BJ (cell line): Measurements from ENCODE around the gene TCF23. TPM values are rescaled to one million over a fixed set of nuclear protein-coding genes. Genes with fewer than 3 reads are reported as not detected.
"Not testable (repeated sequence)": the region's sequence is repeated elsewhere in the genome, so short reads cannot be mapped to it uniquely, and the experiment has no call there.

Experiments
- CTCF ChIA-PET: fragments of 350-600 bp; formaldehyde crosslinking; extraction: SDS; loops from one replicate; lab custom pipeline; 2021; ENCODE audit warnings: antibody characterized with exemption, inconsistent platforms; lab: Yijun Ruan, JAX
- POLR2A ChIA-PET: fragments of 300-600 bp; sonication (Branson Sonifier 250); formaldehyde crosslinking; extraction: SDS; loops from one replicate; lab custom pipeline; 2021; ENCODE audit warnings: antibody characterized with exemption; lab: Charles Lee
- DNase-seq: peaks from one replicate; pipeline ENCODE4 v3.0.0-alpha.2; 2011; ENCODE audit warnings: low read depth
- H3K27me3 ChIP-seq: 2 replicates; pipeline ENCODE4 v1.6.0; 2011; ENCODE audit warnings: low read length; ENCODE audit not compliant: control insufficient read depth, insufficient read depth
- H3K36me3 ChIP-seq: 2 replicates; pipeline ENCODE4 v1.5.1; 2011; ENCODE audit warnings: low read length; ENCODE audit not compliant: control insufficient read depth, insufficient read depth
- H3K4me3 ChIP-seq: 2 replicates; pipeline ENCODE4 v1.5.1; 2011; ENCODE audit warnings: low read depth, mild to moderate bottlenecking, control low read depth, low read length
- polyA plus RNA-seq: library from polyadenylated mRNA; depleted of rRNA; stranded (reverse); fragments of >200 nt; gene quantifications from 2 replicates; pipeline ENCODE4 v1.2.3, GENCODE V29; 2011
- TF ChIP-seq, protein P1 (sequence below): IDR thresholded peaks from 2 replicates; pipeline ENCODE4 v1.5.1; 2011; ENCODE audit warnings: low read depth, mild to moderate bottlenecking, control low read depth, inconsistent platforms, low read length, moderate library complexity; ENCODE audit not compliant: insufficient read depth

Gene TCF23
- polyA plus RNA-seq, 1 experiment: not detected

DNA sequence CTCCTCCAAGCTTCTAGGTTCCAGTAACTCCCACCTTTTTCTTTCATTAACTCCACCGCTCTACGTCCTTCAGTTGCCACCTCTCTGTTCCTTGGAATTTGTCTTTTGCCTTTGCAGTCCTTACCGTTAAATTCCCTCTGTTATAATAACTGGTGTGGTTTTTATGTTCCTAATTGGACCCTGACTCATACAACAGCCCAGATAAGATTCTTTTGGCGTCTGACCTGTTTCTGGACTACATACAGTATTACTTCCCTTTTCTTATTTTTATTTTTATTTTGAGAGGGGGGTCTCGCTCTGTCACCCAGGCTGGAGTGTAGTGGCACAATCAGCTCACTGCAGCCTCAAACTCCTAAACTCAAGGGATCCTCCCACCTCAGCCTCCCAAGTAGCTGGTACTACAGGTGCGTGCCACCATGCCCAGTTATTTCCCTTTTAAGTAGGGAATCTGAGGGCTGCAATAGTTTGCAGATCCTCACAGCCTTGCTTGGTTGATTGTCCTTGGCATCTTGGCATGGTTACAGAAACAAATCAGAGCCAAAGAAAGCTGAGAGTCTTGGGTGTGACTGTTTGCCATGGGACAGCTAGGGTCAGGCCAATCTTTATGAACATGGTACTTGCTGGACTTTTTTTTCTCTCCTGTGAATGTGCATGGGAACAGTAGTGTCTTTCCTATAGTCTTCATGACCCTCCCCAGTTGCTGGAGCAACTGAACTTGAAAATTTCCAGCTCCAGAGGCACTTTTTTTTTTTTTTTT lies 22.0 kb downstream of the TCF23 start:
- TF ChIP-seq, protein P1, sequence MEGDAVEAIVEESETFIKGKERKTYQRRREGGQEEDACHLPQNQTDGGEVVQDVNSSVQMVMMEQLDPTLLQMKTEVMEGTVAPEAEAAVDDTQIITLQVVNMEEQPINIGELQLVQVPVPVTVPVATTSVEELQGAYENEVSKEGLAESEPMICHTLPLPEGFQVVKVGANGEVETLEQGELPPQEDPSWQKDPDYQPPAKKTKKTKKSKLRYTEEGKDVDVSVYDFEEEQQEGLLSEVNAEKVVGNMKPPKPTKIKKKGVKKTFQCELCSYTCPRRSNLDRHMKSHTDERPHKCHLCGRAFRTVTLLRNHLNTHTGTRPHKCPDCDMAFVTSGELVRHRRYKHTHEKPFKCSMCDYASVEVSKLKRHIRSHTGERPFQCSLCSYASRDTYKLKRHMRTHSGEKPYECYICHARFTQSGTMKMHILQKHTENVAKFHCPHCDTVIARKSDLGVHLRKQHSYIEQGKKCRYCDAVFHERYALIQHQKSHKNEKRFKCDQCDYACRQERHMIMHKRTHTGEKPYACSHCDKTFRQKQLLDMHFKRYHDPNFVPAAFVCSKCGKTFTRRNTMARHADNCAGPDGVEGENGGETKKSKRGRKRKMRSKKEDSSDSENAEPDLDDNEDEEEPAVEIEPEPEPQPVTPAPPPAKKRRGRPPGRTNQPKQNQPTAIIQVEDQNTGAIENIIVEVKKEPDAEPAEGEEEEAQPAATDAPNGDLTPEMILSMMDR: no peak
- CTCF ChIA-PET: interaction anchor here (0.6 to 3.5 kb wide), 23 partner anchors 8 to 209 kb away, joined by 3 to 24 read pairs (median 5); partner anchors contain the start of genes ABHD1, PREB, PRR30 and TRIM54
- POLR2A ChIA-PET: interaction anchor here (0.6 kb wide), 1 partner anchor 75 kb away, joined by 3 read pairs; no protein-coding TSS in a partner anchor
- H3K27me3 ChIP-seq: peaks cover 24% of the 10 kb centered on the region
- H3K36me3 ChIP-seq: no peaks in the 10 kb centered on the region
- DNase-seq: no peak
- H3K4me3 ChIP-seq: no peak overlapping the region

DNA sequence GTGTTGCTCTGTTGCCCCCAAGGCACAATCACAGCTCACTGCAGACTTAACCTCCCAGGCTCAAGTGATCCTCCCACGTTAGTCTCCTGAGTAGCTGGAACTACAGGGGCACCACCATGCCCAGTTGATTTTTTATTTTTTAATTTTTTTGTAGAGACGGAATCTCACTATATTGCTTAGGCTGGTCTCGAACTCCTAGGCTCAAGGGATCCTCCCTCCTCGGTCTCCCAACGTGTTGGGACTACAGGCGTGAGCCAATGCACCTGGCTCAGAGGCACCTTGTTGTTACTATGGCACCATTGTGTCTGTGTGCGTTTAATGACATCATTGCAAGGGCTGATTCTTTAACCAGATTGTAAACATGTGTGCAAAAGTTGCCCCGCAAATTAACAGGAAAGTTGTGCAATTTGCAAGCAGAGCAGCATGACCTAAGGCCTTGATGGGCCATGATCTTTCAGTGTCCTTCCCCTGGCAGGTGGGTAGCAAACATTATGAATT lies 22.6 kb downstream of the TCF23 start:
- Histone ChIP-seq H3K36me3 (no peaks in the 10 kb centered on the region), H3K27me3 (peaks cover 24% of the 10 kb centered on the region), H3K4me3 (no peak overlapping the region)
- no peak for DNase-seq
- TF ChIP-seq, protein P1: no peak
- POLR2A ChIA-PET: interaction anchor here (0.6 kb wide), 1 partner anchor 76 kb away, joined by 3 read pairs; no protein-coding TSS in a partner anchor
- CTCF ChIA-PET: interaction anchor here (0.6 to 3.5 kb wide), 8 partner anchors 12 to 132 kb away, joined by 3 to 24 read pairs (median 6); partner anchors contain the start of gene TRIM54

DNA sequence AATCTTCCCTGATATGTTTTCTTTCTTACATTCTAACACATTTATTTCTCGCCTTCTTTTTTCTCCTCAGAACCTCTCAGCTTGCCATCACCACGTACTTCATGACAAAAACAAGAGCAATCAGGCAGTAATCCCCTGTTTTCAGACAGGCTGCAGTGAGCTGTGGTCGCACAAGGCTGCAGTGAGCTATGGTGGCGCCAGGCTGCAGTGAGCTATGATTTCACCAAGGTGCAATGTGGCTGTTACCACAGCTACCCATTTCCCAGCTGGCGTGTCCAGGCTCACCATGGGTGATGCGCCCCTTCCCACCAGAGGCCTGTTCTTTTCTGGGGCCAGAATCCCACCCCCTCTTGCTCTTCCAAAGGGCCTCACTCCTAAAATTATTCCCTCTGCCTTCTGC lies 25.8 kb downstream of the TCF23 start:
- TF ChIP-seq, protein P1: no peak
- ChIA-PET POLR2A (no interaction called here), CTCF (interaction anchor here (1.3 kb wide), 1 partner anchor 75 kb away, joined by 3 read pairs; no protein-coding TSS in a partner anchor)
- Histone ChIP-seq H3K27me3 (peaks cover 27% of the 10 kb centered on the region), H3K36me3 (no peaks in the 10 kb centered on the region), H3K4me3 (no peak overlapping the region)
- DNase-seq: no peak

DNA sequence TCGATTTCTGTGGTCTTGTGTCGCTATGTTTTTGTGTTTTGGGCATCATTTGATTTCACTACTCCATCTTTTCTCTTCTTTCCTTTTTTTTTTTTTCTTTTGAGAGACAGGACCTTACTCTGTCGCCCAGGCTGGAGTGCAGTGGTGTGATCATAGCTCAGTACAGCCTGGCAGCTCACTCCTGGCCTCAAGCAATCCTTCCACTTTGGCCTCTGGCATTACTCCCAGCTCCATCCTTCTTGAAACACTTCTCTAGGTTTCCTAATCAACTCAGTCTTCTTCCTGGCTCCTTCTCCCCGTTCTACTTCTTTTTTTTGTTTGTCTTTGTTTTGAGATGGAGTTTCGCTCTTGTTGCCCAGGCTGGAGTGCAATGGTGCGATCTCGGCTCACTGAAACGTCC lies 26.5 kb downstream of the TCF23 start:
- TF ChIP-seq, protein P1: no peak
- POLR2A ChIA-PET: no interaction called here
- CTCF ChIA-PET: interaction anchor here (1.2 to 1.3 kb wide), 3 partner anchors 16 to 128 kb away, joined by 3 to 4 read pairs (median 4); no protein-coding TSS in a partner anchor
- Histone ChIP-seq H3K4me3 (no peak overlapping the region), H3K27me3 (peaks cover 26% of the 10 kb centered on the region), H3K36me3 (no peaks in the 10 kb centered on the region)
- no peak for DNase-seq

DNA sequence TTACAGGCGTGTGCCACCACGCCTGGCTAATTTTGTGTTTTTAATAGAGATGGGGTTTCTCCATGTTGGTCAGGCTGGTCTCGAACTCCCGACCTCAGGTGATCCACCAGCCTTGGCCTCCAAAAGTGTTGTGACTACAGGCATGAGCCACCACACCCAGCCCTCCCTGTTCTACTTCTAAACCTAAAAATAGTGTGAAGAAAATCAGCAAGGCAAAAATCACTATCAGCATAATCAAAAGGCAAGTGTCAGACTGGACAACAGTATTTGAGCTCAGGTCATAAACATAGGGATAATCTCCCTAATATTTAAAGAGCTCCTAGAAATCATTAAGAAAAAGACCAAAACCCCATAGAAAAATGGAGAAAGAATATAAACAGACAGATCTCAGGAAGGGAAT lies 27.0 kb downstream of the TCF23 start:
- POLR2A ChIA-PET, H3K36me3 ChIP-seq, DNase-seq, H3K4me3 ChIP-seq: not testable (repeated sequence)
- CTCF ChIA-PET: interaction anchor here (0.8 to 1.3 kb wide), 3 partner anchors 16 to 128 kb away, joined by 3 to 4 read pairs (median 4); no protein-coding TSS in a partner anchor
- H3K27me3 ChIP-seq: peaks cover 25% of the 10 kb centered on the region
